HepG2 (cell line): Measurements from ENCODE around the gene SLC35E4.

Experiments
- PAX8 ChIP-seq: sonication (generic); formaldehyde crosslinking; IDR thresholded peaks from 2 replicates; pipeline ENCODE4 v1.8.0; 2022; ENCODE audit warnings: mild to moderate bottlenecking, missing genetic modification reagents, borderline replicate concordance
- PBX3 ChIP-seq: sonication (generic); formaldehyde crosslinking; IDR thresholded peaks from 2 replicates; pipeline ENCODE4 v1.8.1; 2023; ENCODE audit warnings: missing genetic modification reagents, inconsistent platforms, borderline replicate concordance
- SP5 ChIP-seq: IDR thresholded peaks from 2 replicates; pipeline ENCODE4 v1.6.1; 2016; ENCODE audit warnings: low read depth, borderline replicate concordance
- TAF1 ChIP-seq: sonication (generic); formaldehyde crosslinking; IDR thresholded peaks from 2 replicates; pipeline ENCODE4 v1.4.0; 2020; ENCODE audit warnings: missing genetic modification reagents
- ZBTB21 ChIP-seq: sonication (generic); formaldehyde crosslinking; IDR thresholded peaks from 2 replicates; pipeline ENCODE4 v1.4.0; 2020; ENCODE audit warnings: missing genetic modification reagents
- TF ChIP-seq, protein P1 (sequence below): sonication (generic); formaldehyde crosslinking; IDR thresholded peaks from 2 replicates; pipeline ENCODE4 v1.4.0; 2020; ENCODE audit warnings: mild to moderate bottlenecking, missing genetic modification reagents

GRCh38 chr22:30591191-30591587 lies 44.4 kb upstream of the SLC35E4 start:
- no peak for TF ChIP-seq PAX8 (CRISPR knock-in tag)
- TF ChIP-seq ZBTB21 (CRISPR knock-in tag): no peak
- no peak for TF ChIP-seq PBX3 (CRISPR knock-in tag)
- no peak for TF ChIP-seq SP5 (CRISPR knock-in tag)
- TF ChIP-seq TAF1: no peak
- TF ChIP-seq, protein P1, sequence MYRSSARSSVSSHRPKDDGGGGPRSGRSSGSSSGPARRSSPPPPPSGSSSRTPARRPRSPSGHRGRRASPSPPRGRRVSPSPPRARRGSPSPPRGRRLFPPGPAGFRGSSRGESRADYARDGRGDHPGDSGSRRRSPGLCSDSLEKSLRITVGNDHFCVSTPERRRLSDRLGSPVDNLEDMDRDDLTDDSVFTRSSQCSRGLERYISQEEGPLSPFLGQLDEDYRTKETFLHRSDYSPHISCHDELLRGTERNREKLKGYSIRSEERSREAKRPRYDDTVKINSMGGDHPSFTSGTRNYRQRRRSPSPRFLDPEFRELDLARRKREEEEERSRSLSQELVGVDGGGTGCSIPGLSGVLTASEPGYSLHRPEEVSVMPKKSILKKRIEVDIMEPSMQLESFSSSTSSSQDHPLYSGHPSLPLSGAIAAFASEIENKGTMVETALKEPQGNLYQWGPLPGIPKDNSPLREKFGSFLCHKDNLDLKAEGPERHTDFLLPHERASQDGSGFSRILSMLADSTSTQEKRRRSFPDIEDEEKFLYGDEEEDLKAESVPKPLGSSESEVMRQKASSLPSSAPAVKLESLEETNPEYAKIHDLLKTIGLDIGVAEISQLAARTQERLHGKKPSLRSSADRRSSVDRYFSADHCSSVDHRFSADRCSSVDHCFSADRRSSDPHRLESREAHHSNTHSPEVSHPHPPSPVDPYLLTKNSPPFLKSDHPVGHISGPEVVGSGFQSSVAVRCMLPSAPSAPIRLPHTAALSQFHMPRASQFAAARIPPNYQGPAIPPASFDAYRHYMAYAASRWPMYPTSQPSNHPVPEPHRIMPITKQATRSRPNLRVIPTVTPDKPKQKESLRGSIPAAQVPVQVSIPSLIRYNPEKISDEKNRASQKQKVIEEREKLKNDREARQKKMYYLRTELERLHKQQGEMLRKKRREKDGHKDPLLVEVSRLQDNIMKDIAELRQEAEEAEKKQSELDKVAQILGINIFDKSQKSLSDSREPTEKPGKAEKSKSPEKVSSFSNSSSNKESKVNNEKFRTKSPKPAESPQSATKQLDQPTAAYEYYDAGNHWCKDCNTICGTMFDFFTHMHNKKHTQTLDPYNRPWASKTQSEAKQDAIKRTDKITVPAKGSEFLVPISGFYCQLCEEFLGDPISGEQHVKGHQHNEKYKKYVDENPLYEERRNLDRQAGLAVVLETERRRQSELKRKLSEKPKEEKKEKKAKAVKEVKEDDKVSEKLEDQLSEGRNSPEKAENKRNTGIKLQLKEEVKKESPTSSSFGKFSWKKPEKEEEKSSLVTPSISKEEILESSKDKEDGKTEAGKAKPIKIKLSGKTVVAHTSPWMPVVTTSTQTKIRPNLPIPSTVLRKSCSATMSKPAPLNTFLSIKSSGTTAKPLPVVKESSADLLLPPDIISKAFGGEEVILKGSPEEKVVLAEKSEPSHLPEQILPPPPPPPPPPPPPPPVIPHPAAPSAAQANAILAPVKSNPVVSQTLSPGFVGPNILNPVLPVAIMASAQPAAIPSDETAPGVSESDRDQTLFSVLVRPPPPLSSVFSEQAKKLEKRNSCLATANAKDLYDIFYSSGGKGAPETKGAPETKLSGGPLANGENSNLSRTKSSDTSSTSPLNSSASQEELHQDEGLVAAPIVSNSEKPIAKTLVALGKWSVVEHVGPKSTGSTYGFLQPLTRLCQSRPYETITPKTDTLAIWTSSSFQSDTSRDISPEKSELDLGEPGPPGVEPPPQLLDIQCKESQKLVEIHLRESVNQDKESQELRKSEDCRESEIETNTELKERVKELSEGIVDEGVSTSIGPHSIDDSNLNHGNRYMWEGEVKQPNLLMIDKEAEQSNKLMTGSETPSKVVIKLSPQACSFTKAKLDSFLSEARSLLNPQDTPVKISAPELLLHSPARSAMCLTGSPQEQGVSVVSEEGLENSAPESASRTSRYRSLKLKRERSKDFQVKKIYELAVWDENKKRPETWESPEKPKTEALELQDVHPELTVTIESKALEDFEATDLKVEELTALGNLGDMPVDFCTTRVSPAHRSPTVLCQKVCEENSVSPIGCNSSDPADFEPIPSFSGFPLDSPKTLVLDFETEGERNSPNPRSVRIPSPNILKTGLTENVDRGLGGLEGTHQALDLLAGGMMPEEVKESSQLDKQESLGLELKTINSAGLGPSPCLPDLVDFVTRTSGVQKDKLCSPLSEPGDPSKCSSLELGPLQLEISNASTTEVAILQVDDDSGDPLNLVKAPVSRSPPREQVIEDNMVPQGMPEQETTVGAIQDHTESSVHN: no peak
